ENCODE results near the gene SCCPDH. TPM values are rescaled to one million over a fixed set of nuclear protein-coding genes. Genes with fewer than 3 reads are reported as not detected.
A peak's percentile ranks its signal among the peaks of the same experiment; 100 is the strongest.

Gene SCCPDH
- total RNA-seq, 1 donor from 2014 or later = 34.4 TPM

DNA sequence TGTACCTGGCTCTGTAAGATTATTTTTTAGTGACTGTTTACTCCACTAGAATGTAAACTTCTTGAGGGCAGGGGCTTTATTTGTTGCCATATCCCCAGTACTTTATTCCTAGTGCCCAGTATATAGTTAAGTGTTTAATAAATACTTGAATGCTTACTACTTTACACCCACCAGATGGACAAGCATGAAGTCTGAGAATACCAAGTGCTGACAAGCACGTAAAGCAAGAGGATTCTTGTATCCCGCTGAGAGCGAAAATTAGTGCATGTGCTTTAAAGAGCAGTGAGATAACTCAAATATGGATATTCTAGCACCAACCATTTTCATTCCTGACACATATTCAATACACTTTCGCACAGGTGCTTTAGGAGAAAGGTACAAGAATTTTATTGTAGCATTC is 1.5 kb upstream of the SCCPDH start:
- peaks cover 3% of the 10 kb centered on the region for H3K9me3 Mint-ChIP-seq (ENCODE audit: unreplicated experiment)
- TF ChIP-seq CTCF (IDR thresholded peaks at IDR 0.05) = no peak
- H3K4me3 Mint-ChIP-seq (ENCODE audit: unreplicated experiment) = no peak overlapping the region
- no peaks in the 10 kb centered on the region for H3K27me3 Mint-ChIP-seq (ENCODE audit: unreplicated experiment)
- H3K4me1 Mint-ChIP-seq (ENCODE audit: unreplicated experiment) = peaks cover 22% of the 10 kb centered on the region
- peaks cover 10% of the 10 kb centered on the region for H3K36me3 Mint-ChIP-seq (ENCODE audit: unreplicated experiment)
- H3K27ac Mint-ChIP-seq (ENCODE audit: unreplicated experiment) = no peak overlapping the region
- no peak for DNase-seq (ENCODE audit: extremely low spot score, unreplicated experiment)

DNA sequence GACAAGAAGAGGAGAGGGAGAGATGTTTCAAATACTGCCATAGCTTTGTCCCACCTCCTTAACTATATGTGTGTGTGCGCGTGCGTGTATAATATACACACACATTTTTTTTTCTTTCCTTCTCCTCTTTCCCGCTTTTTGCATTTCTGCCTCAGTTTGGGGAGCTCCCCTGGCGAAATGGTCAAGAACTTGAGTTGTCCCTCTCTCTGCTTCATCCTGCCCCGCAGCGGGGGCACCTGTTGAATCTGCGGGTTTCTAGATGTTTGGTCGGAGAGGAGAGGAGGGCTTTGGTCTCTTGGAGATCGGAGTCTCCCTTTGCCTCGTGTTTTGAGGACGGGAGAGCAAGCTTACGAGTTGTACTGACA is 504 bp downstream of the SCCPDH start:
- peaks cover 28% of the 10 kb centered on the region for H3K36me3 Mint-ChIP-seq (ENCODE audit: unreplicated experiment)
- peaks cover 15% of the 10 kb centered on the region for H3K9me3 Mint-ChIP-seq (ENCODE audit: unreplicated experiment)
- DNase-seq (ENCODE audit: extremely low spot score, unreplicated experiment) = no peak
- TF ChIP-seq CTCF (IDR thresholded peaks at IDR 0.05) = no peak
- peak overlapping the region; percentile 94 for H3K27ac Mint-ChIP-seq (ENCODE audit: unreplicated experiment)
- H3K4me1 Mint-ChIP-seq (ENCODE audit: unreplicated experiment) = peaks cover 22% of the 10 kb centered on the region
- no peaks in the 10 kb centered on the region for H3K27me3 Mint-ChIP-seq (ENCODE audit: unreplicated experiment)
- H3K4me3 Mint-ChIP-seq (ENCODE audit: unreplicated experiment) = peak overlapping the region; percentile 95

DNA sequence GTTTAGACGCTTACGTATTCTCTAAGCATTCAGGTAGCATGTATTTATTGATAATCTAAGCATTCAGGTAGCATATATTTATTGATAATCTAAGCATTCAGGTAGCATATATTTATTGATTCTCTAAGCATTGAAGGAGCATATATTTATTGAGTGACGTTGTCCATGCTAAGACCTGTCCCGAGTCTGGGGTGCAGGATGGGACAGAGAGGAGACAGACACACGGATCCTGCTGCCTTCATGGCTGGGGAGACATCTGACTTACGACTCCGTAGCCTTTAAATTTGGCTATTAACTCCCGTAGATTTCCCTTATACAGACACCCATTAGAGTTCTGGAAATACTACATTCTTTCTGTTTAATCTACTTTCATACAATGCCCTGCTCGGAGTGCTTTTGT is 982 bp downstream of the SCCPDH start:
- Mint-ChIP-seq H3K4me3 (ENCODE audit: unreplicated experiment) (peak overlapping the region; percentile 95), H3K27me3 (ENCODE audit: unreplicated experiment) (no peaks in the 10 kb centered on the region), H3K36me3 (ENCODE audit: unreplicated experiment) (peaks cover 33% of the 10 kb centered on the region), H3K27ac (ENCODE audit: unreplicated experiment) (peak overlapping the region; percentile 94), H3K9me3 (ENCODE audit: unreplicated experiment) (peaks cover 15% of the 10 kb centered on the region), H3K4me1 (ENCODE audit: unreplicated experiment) (peaks cover 22% of the 10 kb centered on the region)
- TF ChIP-seq CTCF (IDR thresholded peaks at IDR 0.05) = no peak
- no peak for DNase-seq (ENCODE audit: extremely low spot score, unreplicated experiment)

DNA sequence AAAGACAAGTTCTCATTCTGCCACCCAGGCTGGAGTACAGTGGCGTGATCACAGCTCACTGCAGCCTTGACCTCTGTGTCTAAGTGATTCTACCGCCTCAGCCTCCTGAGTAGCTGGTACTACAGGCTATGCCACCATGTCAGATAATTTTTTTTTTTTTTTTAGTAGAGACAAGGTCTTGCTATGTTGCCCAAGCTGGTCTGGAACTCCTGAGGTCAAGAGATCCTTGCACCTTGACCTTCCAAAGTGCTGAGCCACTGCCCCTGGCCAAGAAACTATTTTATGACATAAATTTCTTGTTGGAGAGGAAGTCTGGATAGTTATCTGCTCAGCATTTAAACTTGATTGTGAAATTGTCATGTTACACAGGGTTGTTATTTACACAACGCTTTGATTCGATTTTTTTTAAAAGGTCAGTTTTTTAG is 2.1 kb downstream of the SCCPDH start:
- Mint-ChIP-seq H3K9me3 (ENCODE audit: unreplicated experiment) (peaks cover 12% of the 10 kb centered on the region), H3K36me3 (ENCODE audit: unreplicated experiment) (peaks cover 41% of the 10 kb centered on the region), H3K4me3 (ENCODE audit: unreplicated experiment) (no peak overlapping the region), H3K27me3 (ENCODE audit: unreplicated experiment) (no peaks in the 10 kb centered on the region), H3K27ac (ENCODE audit: unreplicated experiment) (no peak overlapping the region), H3K4me1 (ENCODE audit: unreplicated experiment) (peaks cover 22% of the 10 kb centered on the region)
- no peak for TF ChIP-seq CTCF (IDR thresholded peaks at IDR 0.05)
- no peak for DNase-seq (ENCODE audit: extremely low spot score, unreplicated experiment)

- Mint-ChIP-seq H3K9me3 (ENCODE audit: unreplicated experiment) (peaks cover 12% of the 10 kb centered on the region), H3K4me3 (ENCODE audit: unreplicated experiment) (no peak overlapping the region), H3K36me3 (ENCODE audit: unreplicated experiment) (peaks cover 47% of the 10 kb centered on the region), H3K27ac (ENCODE audit: unreplicated experiment) (no peak overlapping the region), H3K4me1 (ENCODE audit: unreplicated experiment) (peaks cover 22% of the 10 kb centered on the region), H3K27me3 (ENCODE audit: unreplicated experiment) (no peaks in the 10 kb centered on the region)
- DNase-seq (ENCODE audit: extremely low spot score, unreplicated experiment) = no peak
- no peak for TF ChIP-seq CTCF (IDR thresholded peaks at IDR 0.05)
These were observed 2.7 kb downstream of the SCCPDH start for GRCh38 chr1:246726881-246727280.

Data from osteocyte (in vitro differentiated cells).